HepG2 (cell line): ENCODE measurements around the gene THOC5. TPM values are rescaled to one million over a fixed set of nuclear protein-coding genes. Genes with fewer than 3 reads are reported as not detected.
A peak's percentile ranks its signal among the peaks of the same experiment; 100 is the strongest.

ENCODE experiments used
- ARNT ChIP-seq: fragments of 450-650 bp; IDR thresholded peaks from 2 replicates; pipeline ENCODE4 v1.6.1; 2017
- FOSL2 ChIP-seq: sonication (generic); formaldehyde crosslinking; IDR thresholded peaks from 2 replicates; pipeline ENCODE4 v1.4.0; 2020; ENCODE audit warnings: missing genetic modification reagents
- FOXK1 ChIP-seq: sonication (generic); formaldehyde crosslinking; IDR thresholded peaks from 2 replicates; pipeline ENCODE4 v1.4.0; 2020; ENCODE audit warnings: low read depth, missing genetic modification reagents, borderline replicate concordance
- FOXP1 ChIP-seq, 2 experiments: fragments of 450-650 bp in 1 of 2; IDR thresholded peaks; 2 replicates each; pipeline ENCODE4 v1.6.1; 2017 to 2018; ENCODE audit warnings: antibody characterized with exemption in 1 of 2
- HMG20A ChIP-seq: IDR thresholded peaks from 2 replicates; pipeline ENCODE4 v1.6.1; 2016; ENCODE audit warnings: borderline replicate concordance
- ISX ChIP-seq: sonication (generic); formaldehyde crosslinking; conservative IDR thresholded peaks from 2 replicates; pipeline ENCODE4 v1.5.0; 2020; ENCODE audit warnings: missing genetic modification reagents
- KDM3A ChIP-seq: IDR thresholded peaks from 2 replicates; pipeline ENCODE4 v1.6.1; 2018; ENCODE audit warnings: low read depth, missing compliant biosample characterization
- MIXL1 ChIP-seq: IDR thresholded peaks from 2 replicates; pipeline ENCODE4 v1.6.1; 2016
- NR2F1 ChIP-seq, 2 experiments: fragments of 450-650 bp in 1 of 2; formaldehyde crosslinking in 1 of 2; IDR thresholded peaks; 2 replicates each; pipeline versions ENCODE4 v1.5.0 to v1.6.1; 2016 to 2020; ENCODE audit warnings: mild to moderate bottlenecking in 1 of 2, missing compliant biosample characterization in 1 of 2, missing genetic modification reagents in 1 of 2, moderate library complexity in 1 of 2
- SAP130 ChIP-seq: IDR thresholded peaks from 2 replicates; pipeline ENCODE4 v1.6.1; 2016; ENCODE audit warnings: low read depth
- SKI ChIP-seq: fragments of 450-650 bp; IDR thresholded peaks from one replicate; pipeline ENCODE4 v1.6.1; 2018; ENCODE audit warnings: mild to moderate bottlenecking; ENCODE audit not compliant: partially characterized antibody
- SOX13 ChIP-seq, 3 experiments: fragments of 450-650 bp in 1 of 3; sonication (generic) in 1 of 3; formaldehyde crosslinking in 1 of 3; IDR thresholded peaks in 2 of 3; conservative IDR thresholded peaks in 1 of 3; 2 replicates each; pipeline versions ENCODE4 v1.5.0 to v1.6.1; 2016 to 2020; ENCODE audit warnings: antibody characterized with exemption in 1 of 3, mild to moderate bottlenecking in 1 of 3, missing compliant biosample characterization in 1 of 3, missing genetic modification reagents in 1 of 3, moderate library complexity in 1 of 3
- TARDBP ChIP-seq: sonication (generic); formaldehyde crosslinking; IDR thresholded peaks from 2 replicates; pipeline ENCODE4 v1.8.0; 2022; ENCODE audit warnings: mild to moderate bottlenecking, missing genetic modification reagents
- ZNF430 ChIP-seq: sonication (generic); formaldehyde crosslinking; IDR thresholded peaks from 2 replicates; pipeline ENCODE4 v1.9.0; 2021; ENCODE audit warnings: mild to moderate bottlenecking, missing genetic modification reagents
- ZNF501 ChIP-seq: sonication (generic); formaldehyde crosslinking; IDR thresholded peaks from 2 replicates; pipeline ENCODE4 v1.5.1; 2020; ENCODE audit warnings: mild to moderate bottlenecking, moderate library complexity, missing genetic modification reagents
- ZNF616 ChIP-seq: sonication (generic); formaldehyde crosslinking; IDR thresholded peaks from 2 replicates; pipeline ENCODE4 v1.5.0; 2020; ENCODE audit warnings: low read depth, mild to moderate bottlenecking, missing genetic modification reagents
- ZNF672 ChIP-seq: sonication (generic); formaldehyde crosslinking; IDR thresholded peaks from 2 replicates; pipeline ENCODE4 v1.8.1; 2022; ENCODE audit warnings: missing genetic modification reagents
- ZNF737 ChIP-seq: sonication (generic); formaldehyde crosslinking; IDR thresholded peaks from 2 replicates; pipeline ENCODE4 v1.5.0; 2020; ENCODE audit warnings: missing genetic modification reagents, mild to moderate bottlenecking, borderline replicate concordance
- ZSCAN22 ChIP-seq: sonication (generic); formaldehyde crosslinking; IDR thresholded peaks from 2 replicates; pipeline ENCODE4 v1.4.0; 2020; ENCODE audit warnings: mild to moderate bottlenecking, missing genetic modification reagents
- polyA plus RNA-seq, 8 experiments: library from polyadenylated mRNA; depleted of rRNA in 3 of 8; stranded (reverse) in 7 of 8; unstranded in 1 of 8; fragments of >200 nt; fragmentation: Illumina TruSeq in 4 of 8; extraction: Trizol in 4 of 8; gene quantifications; 2 replicates each; pipeline versions ENCODE4 v1.2.1 to v1.2.3, GENCODE V29; 2011 to 2016; ENCODE audit warnings: low read depth in 4 of 8, missing spikeins in 1 of 8, mixed read lengths in 1 of 8; ENCODE audit not compliant: insufficient read depth in 1 of 8
- total RNA-seq, 5 experiments: library from RNA; depleted of rRNA; stranded (reverse); fragments of >200 nt; fragmentation: Illumina TruSeq; extraction: Trizol; gene quantifications; 2 replicates each; pipeline ENCODE4 v1.2.3, GENCODE V29; 2016; ENCODE audit warnings: low read depth in 1 of 5
- TF ChIP-seq, protein P1 (sequence below): sonication (generic); formaldehyde crosslinking; IDR thresholded peaks from 2 replicates; pipeline ENCODE4 v1.4.0; 2020; ENCODE audit warnings: missing genetic modification reagents
- TF ChIP-seq, protein P2 (sequence below): sonication (generic); formaldehyde crosslinking; IDR thresholded peaks from 2 replicates; pipeline ENCODE4 v1.4.0; 2020; ENCODE audit warnings: mild to moderate bottlenecking, missing genetic modification reagents
- TF ChIP-seq, protein P3 (sequence below): sonication (generic); formaldehyde crosslinking; IDR thresholded peaks from 2 replicates; pipeline ENCODE4 v1.8.0; 2023; ENCODE audit warnings: mild to moderate bottlenecking, missing genetic modification reagents
- TF ChIP-seq, protein P4 (sequence below): sonication (generic); formaldehyde crosslinking; IDR thresholded peaks from 2 replicates; pipeline ENCODE4 v1.8.0; 2022; ENCODE audit warnings: missing genetic modification reagents, mild to moderate bottlenecking, moderate library complexity, borderline replicate concordance

Gene THOC5
- total and polyA plus RNA-seq, 2 of the 13 experiments (the other 11 are each of a cell fraction or from before 2014, with no cell fraction given) = 45.8 to 46.7 TPM

DNA sequence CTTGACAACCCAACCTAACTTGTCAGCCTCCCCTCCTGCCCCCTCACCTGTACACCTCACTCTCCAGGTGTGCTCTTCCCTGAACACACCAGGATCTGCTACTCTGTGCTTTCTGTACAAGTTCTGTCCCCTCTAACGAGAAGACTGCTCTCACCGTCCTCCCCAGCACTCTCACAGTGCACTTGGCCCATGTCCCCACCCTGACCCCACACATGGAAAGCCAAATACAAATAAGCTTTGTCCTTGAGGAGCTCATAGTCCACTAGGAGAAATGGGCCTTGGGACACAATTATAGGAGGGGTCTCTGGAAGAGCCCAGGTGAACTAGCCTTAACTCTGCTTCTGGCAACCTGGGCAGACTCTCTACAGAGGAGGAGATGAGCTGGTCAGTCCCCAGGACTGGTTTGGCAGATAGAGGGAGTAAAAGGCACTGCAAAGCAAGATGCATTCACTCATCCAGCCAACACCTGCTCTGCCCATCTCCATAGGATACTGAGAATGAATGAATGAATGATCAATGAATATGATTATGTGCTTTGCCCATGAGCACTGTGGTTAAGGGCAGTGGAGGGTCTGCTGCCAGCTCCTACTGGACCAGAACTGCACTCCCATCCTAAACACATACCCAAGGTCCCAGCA lies 17.5 kb upstream of the THOC5 start (continued):
- TF ChIP-seq, protein P1, sequence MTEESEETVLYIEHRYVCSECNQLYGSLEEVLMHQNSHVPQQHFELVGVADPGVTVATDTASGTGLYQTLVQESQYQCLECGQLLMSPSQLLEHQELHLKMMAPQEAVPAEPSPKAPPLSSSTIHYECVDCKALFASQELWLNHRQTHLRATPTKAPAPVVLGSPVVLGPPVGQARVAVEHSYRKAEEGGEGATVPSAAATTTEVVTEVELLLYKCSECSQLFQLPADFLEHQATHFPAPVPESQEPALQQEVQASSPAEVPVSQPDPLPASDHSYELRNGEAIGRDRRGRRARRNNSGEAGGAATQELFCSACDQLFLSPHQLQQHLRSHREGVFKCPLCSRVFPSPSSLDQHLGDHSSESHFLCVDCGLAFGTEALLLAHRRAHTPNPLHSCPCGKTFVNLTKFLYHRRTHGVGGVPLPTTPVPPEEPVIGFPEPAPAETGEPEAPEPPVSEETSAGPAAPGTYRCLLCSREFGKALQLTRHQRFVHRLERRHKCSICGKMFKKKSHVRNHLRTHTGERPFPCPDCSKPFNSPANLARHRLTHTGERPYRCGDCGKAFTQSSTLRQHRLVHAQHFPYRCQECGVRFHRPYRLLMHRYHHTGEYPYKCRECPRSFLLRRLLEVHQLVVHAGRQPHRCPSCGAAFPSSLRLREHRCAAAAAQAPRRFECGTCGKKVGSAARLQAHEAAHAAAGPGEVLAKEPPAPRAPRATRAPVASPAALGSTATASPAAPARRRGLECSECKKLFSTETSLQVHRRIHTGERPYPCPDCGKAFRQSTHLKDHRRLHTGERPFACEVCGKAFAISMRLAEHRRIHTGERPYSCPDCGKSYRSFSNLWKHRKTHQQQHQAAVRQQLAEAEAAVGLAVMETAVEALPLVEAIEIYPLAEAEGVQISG (CRISPR knock-in tag) = peak; percentile 53; the same call in 1 of the 2 replicates
- no peak for TF ChIP-seq SOX13 (IDR thresholded peaks at IDR 0.05)
- peak in 1 of 2 experiments; percentile 59; a peak in 1 of 4 replicates for TF ChIP-seq SOX13 (CRISPR knock-in tag; conservative IDR thresholded peaks at IDR 0.05 in 1 of 2, IDR thresholded peaks at IDR 0.05 in 1 of 2)
- no peak for TF ChIP-seq TARDBP (CRISPR knock-in tag)
- TF ChIP-seq ZNF501 (CRISPR knock-in tag) = no peak
- no peak for TF ChIP-seq KDM3A (CRISPR knock-in tag)
- TF ChIP-seq SAP130 = 0 out of 2 replicates have a peak, but pooled peaks have one; percentile 15
- TF ChIP-seq, protein P2, sequence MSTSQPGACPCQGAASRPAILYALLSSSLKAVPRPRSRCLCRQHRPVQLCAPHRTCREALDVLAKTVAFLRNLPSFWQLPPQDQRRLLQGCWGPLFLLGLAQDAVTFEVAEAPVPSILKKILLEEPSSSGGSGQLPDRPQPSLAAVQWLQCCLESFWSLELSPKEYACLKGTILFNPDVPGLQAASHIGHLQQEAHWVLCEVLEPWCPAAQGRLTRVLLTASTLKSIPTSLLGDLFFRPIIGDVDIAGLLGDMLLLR (CRISPR knock-in tag) = no peak
- no peak for TF ChIP-seq ZNF430 (CRISPR knock-in tag)
- TF ChIP-seq SKI = peak; percentile 76
- no peak for TF ChIP-seq ZNF672
- TF ChIP-seq ISX (CRISPR knock-in tag) = no peak
- peak; percentile 17; the same call in 1 of the 2 replicates for TF ChIP-seq HMG20A (CRISPR knock-in tag)
- no peak for TF ChIP-seq FOXP1 (IDR thresholded peaks at IDR 0.05)
- TF ChIP-seq FOXP1 (CRISPR knock-in tag; IDR thresholded peaks at IDR 0.05) = 0 out of 2 replicates have a peak, but pooled peaks have one; percentile 11
- TF ChIP-seq MIXL1 (CRISPR knock-in tag) = peak; percentile 54; the same call in 1 of the 2 replicates
- TF ChIP-seq NR2F1 (CRISPR knock-in tag; IDR thresholded peaks at IDR 0.05) = no peak
- TF ChIP-seq, protein P3, sequence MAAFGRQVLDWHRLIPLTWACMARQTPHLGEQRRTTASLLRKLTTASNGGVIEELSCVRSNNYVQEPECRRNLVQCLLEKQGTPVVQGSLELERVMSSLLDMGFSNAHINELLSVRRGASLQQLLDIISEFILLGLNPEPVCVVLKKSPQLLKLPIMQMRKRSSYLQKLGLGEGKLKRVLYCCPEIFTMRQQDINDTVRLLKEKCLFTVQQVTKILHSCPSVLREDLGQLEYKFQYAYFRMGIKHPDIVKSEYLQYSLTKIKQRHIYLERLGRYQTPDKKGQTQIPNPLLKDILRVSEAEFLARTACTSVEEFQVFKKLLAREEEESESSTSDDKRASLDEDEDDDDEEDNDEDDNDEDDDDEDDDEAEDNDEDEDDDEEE (CRISPR knock-in tag) = no peak
- TF ChIP-seq, protein P4, sequence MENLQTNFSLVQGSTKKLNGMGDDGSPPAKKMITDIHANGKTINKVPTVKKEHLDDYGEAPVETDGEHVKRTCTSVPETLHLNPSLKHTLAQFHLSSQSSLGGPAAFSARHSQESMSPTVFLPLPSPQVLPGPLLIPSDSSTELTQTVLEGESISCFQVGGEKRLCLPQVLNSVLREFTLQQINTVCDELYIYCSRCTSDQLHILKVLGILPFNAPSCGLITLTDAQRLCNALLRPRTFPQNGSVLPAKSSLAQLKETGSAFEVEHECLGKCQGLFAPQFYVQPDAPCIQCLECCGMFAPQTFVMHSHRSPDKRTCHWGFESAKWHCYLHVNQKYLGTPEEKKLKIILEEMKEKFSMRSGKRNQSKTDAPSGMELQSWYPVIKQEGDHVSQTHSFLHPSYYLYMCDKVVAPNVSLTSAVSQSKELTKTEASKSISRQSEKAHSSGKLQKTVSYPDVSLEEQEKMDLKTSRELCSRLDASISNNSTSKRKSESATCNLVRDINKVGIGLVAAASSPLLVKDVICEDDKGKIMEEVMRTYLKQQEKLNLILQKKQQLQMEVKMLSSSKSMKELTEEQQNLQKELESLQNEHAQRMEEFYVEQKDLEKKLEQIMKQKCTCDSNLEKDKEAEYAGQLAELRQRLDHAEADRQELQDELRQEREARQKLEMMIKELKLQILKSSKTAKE (CRISPR knock-in tag) = peak; percentile 89
- no peak for TF ChIP-seq FOXK1 (CRISPR knock-in tag)
- no peak for TF ChIP-seq ZSCAN22 (CRISPR knock-in tag)
- TF ChIP-seq ARNT = no peak
- no peak; the same call in 1 of the 2 replicates for TF ChIP-seq ZNF737 (CRISPR knock-in tag)
- peak; percentile 29; the same call in 1 of the 2 replicates for TF ChIP-seq FOSL2 (CRISPR knock-in tag)
- no peak for TF ChIP-seq ZNF616 (CRISPR knock-in tag)
